GM21528 (cell line): ENCODE measurements around the gene SMIM22.

Source experiments
- ATAC-seq: cut with Tn5 transposase; IDR thresholded peaks from one replicate; pipeline ENCODE4 v1.9.1; 2021; ENCODE audit warnings: mild to moderate bottlenecking, moderate library complexity; ENCODE audit not compliant: unreplicated experiment, low FRiP score

SMIM22 gene

DNA sequence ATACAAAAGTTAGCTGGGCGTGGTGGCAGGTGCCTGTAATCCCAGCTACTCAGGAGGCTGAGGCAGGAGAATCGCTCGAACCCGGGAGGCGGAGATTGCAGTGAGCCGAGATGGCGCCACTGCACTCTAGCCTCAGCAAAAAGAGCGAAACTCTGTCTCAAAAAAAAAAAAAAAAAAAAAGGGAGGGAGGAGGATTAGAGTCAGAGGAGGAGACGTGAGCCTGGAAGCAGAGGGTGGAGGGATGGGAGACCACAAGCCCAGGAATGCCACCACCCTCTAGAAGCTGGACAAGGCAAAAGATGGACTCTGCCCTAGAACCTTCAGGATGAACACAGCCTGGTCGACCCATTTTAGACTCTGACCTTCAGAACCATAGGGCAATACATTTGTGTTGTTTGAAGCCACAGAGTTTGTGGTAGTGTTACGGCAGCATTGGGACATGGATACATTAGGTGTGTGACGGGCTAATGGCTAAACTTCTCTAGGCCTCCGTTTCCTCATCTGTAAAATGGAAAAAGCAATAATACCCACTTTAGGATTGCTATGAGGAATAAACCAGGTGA, 2.1 kb upstream of the SMIM22 start:
- no peak for ATAC-seq

GRCh38 chr16:4795828-4796572, 831 bp downstream of the SMIM22 start:
- ATAC-seq, result no peak

DNA sequence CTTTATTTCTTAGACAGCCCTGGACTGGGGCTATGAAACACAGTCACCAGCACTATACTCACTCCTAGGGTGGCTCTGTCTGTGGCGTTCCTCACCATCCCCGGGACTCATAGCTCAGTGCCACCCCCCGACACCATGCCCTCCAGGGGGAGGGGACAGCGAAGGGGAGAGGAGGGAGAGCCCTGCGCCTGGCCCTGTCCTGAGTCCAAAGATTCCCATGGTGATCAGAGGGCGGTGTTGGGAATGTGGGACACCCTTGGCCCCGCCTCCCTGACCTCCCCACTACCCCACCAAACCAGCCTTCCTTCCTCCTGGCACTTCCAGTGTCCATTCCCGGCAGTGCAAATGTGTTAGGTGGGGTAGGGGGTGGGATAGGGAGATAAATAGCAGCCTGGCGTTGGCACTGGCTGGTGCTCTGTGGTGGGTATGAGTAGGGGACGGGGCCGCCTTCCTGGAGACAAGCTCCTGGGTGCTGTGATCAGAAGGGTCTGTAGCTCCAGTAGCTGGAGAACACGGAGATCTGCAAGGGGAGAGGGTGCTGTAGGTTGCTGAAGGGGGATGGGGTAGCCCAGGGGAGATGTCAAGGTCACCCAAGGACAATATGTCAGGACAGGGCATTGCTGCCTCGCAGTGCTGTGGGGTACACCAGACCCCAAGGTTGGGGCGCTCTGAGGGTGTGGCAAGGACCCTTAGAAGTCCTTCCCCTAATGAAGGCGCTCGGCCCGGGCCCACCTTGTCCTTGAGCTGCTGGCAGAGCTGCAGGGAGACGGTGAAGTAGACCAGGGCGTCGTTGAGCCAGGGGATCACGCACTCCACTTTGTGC, 2.0 kb downstream of the SMIM22 start:
- ATAC-seq, result no peak

DNA sequence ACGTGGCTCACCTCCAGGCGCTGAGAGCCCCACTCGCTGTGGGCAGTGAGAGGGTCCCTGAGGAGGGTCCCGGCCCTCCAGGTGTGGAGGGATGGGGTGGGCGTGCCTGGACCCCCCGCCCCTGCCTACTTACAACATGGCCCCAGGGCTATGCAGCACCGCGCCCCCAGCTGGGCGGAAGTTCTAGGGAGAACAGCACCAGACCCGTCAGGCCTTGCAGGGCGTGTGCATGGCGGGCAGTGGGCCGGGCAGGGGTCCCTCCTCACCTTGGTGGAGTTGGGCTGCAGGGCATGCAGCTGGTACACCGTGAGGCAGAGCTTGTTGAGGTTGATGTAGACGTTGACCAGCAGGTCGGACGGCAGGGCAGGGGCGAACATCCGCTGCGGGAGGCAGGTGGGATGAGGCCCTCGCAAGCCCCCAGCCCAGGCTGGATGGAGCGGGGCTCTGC, 2.7 kb downstream of the SMIM22 start:
- ATAC-seq, result no peak

GRCh38 chr16:4798456-4798855, 3.3 kb downstream of the SMIM22 start:
- ATAC-seq, result no peak

- no peak for ATAC-seq
These were observed 4.1 kb downstream of the SMIM22 start for GRCh38 chr16:4799171-4799855.

DNA sequence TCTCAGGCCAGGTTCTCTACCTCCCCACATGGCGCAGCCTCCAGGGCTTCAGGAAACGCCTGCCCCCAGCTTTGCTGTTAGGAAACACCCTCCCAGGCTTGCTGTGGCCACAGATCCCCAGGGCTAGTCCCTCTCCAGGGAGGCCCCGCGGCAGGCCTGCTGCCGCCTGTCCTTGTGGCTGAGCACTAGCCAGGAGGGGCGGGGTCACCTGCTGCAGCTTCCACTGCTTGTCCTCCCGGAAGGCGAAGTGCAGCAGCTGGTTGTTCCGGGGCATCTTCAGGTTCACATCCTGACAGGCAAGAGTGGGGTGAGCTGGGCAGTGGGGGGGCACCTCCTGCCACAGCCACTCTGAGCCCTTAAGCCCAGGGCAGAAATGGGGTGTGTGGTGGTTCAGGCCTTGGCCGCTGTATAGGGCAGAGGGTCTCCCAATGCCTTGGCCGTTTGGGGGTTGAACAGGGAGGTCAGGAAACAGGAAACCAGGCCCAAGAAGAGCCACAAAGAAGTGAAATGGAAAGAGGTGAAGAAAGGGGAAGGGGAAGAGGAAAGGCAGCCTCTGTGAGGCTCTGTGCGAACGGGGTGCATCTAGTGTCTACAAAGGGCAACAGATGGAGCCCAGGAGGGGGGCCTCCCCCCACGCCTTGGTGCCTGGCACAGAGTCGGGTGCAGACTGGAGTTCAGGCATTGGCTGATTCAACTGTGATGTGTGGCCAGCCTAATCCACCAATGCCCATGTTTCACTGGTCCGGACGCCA, 5.3 kb downstream of the SMIM22 start:
- ATAC-seq, result no peak

DNA sequence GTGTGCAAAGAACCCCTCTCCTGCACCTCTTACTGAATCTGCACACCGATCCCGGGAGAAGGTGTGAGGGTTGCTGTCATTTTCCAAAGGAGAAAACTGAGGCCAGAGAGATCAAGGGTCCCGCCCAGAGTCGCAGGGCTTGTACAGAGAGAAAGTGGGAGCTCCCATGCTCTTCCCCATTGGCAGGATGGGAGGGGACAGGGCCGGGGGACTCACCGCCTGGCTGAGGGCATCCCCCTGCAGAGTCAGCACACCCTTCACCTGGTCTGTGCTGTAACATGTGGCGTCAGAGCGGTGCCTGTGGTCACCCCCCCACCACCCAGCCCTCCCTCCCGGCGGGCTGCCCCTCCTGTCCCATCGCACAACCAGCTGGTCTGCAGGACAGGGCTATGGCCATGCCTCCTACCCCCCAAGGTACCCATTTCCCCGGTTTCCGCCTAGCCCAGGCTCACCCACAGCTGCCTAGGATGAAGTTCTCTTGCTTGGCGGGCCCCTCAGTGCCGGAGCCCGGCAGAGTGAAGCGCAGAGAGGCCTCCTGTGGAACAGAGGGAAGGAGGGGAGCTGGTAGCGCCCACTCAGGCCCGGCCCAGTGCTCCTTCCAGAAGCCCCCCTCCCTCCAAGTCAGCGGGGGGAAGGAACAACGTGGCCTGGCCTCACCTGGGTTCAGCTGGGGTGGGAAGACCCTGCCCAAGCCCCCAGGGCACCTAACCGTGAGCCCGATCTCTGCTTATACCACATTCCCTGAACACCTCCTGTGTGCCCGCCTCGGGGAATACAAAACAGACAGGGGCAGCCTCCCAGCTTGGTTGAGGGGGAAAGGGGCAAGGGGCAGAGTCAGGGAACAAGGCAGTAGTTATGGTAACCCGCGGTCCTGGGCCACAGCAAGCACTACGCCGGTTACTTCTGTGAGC, 6.1 kb downstream of the SMIM22 start:
- ATAC-seq, result no peak

DNA sequence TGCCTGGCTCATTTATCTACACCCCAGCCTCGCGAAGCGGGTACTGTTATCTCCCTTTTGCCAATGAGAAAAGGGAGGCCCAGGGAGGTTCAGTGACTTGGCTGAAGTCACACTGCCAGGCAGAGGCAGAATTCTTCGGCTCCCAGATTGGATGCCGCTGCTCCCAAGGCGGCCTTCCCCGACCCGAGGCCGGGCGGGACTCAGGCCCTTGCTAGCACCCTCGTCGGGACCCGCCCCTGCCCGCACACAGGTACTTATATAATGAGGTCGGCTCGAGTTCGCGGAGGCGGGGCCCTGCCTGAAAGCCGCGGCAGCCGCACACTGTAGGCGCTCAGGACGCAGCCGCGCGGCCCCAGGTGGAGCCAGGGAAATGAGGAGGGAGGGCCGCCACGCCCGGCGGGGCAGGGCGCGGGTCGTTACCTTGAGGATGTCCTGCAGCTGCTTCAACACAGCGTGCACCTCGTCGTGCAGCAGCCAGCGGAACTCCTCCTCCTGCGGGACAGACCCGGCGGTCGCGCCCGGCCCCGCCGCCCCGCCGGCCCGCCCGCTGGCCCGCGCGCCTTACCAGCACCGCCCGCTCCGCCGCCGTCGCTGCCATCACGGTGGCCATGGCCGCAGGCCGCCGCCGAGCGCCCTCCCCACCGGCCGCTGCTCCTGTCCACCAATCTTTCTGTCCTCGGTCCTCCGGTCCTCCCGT, 6.9 kb downstream of the SMIM22 start, which contains the start of gene ROGDI:
Gene ROGDI (minus strand): TSS at position 672 of the 697 bp plus-strand sequence. CDS start 62 bp downstream, at position 610.
- ATAC-seq, result peak; percentile 53

DNA sequence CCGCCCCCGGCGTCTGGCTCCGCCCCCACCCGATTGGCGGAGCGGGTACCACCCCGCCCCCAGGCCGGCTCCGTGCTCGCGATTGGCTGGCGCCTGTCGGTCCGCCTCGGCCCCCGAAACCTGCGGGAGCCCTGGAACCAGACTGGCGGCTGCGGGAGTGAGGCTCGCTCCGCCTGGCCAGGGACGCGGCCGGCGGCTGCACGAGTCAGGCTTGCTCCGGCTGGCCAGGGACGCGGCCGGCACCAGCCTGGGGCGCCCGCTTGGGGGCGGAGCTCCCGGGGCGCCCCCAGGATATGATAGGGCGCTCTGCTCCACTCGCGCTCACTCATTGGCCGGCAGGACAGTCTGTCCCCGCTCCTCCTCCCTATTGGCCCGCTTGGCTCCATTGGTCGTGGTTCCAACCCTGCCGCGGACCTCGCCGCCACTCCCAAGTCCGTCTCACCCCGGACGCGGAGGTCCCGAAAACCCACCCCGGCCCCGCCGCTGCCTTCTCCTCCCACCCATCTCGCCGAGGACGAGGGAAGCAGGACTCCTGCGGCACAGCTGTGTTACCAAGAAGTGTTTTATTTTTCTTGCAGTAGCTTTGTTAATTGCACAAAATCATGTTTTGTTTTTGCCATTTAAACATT, 7.6 kb downstream of the SMIM22 start:
- peak; percentile 90 for ATAC-seq

- ATAC-seq, result no peak
These were observed 8.3 kb downstream of the SMIM22 start for GRCh38 chr16:4803401-4803844.

DNA sequence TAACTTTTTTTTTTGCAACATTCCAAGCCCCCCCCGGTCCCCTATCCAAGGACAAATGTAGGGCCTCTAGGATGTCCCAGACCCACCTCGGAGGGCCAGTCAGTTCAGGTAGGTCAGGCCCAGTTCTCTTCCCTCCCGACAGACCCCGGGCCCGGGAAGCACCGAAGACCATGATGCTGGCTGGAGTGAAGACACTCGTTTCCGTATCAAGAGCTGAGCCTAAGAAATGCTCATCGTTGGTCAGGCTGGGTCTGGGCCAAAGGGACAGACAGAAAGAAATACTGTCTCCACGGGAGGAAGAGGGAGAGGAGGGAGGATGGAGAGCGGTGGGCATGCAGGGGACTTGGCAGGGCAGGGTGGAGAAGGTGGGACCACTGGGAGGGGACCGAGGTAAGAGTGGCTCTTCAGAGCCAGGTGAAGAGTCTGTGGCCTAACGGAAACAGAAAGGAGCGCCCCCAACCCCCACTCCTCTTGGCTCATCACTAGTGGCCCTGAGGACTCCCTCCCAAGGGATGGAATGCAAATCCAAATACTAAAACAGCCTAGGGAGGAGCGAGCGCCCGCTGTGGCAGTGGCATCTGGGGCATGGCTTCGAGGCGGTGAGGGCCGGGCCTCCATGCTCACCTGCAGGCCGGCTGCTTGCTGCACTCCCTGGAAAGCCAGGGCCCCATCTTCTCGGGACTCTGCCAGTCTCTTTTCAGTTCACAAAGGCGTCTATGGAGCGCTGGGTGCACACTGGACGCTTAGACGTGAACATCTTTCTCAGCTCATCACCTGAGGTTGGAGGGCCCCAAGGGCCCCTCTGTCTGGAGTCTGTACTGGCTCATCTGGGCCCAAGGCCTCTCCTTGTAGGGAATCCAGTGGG, 9.0 kb downstream of the SMIM22 start:
- no peak for ATAC-seq

DNA sequence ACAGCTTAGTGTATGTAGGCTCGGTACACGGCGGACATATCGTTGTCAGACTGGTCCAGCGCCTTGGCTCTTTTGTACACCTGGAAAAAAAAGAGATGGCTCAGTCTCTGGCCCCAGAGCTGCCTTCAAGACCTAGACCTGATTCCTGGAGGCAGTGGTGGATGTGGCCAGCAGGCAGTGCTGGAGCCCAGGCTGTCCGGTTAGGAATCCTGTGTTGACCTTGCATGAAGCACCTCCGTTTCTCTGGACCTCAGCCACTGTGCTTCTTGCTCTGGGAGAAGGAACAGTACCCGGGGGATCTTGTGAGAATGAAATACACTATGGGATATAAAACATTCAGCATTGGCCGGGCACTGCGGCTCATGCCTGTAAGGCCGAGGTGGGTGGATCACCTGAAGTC, 10.1 kb downstream of the SMIM22 start:
- no peak for ATAC-seq

- ATAC-seq, result no peak
These were observed 11.1 kb downstream of the SMIM22 start for GRCh38 chr16:4806280-4806679.

DNA sequence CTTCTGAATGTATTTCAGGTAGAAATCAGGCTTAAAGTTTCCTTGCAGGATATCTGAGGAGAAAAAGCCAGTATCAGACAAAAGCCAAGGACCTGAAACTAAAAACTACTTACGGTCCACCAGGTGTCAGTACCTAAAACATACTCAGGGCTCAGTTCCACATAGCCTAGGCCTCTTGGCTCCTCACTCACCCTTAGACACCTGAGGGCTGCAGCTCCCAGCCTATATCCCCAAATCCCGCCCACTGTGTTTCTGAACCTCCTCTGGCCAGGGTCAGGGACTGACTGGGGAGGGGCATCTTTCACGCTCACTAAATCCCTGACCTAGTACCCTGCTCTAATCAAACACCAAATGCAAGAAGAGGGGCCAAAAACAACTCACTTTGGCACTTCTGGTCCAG, 16.1 kb downstream of the SMIM22 start:
- no peak for ATAC-seq

- no peak for ATAC-seq
These were observed 16.6 kb downstream of the SMIM22 start for GRCh38 chr16:4811773-4812172.
